ENCODE measurements around the gene SPDEF. TPM values are rescaled to one million over a fixed set of nuclear protein-coding genes. Genes with fewer than 3 reads are reported as not detected.

SPDEF gene
- polyA plus RNA-seq, 1 donor (not counting 4 experiments of a cell fraction or from before 2014, with no cell fraction given) = 0.03 TPM

DNA sequence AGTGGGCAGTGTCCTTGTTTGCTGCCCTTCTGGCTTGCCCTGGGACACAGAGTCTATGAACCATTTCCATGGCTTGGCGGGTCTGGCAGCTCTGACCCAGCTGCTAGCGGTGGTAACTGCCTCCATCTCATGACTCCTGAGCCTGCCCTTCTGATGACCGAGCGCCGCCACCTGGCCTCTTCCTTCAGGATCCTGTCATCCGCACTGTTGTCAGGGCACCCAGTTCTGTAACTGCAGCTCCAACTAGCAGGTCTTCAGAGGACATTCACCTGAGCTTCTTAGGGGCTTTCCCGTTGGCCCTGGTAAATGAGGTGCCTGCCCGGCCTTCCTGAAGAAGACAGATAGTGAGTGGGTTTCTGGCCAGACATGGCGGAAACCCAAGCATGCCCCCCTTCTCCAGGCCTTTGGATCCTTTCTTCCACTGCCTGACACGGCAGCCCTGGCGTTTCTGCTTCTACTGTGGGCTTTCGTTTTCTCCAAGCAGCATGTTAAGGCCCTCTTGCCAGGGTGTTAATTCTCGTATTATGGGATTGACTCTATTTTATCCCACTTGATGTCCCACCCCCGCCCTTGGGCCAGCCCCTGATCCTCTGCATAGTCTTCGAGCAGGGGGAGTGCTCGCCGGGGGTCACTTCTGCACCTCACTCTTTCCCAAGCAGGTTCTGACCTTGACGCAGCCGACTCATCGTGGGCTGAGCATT, 65.6 kb downstream of the SPDEF start:
- Histone ChIP-seq H3K4me3 (ENCODE audit: control insufficient read depth in 2 of 3, extremely low read depth in 1 of 3, insufficient read depth in 2 of 3, low read depth in 1 of 3, low read length in 3 of 3) (no peak overlapping the region), H4K20me1 (ENCODE audit: control insufficient read depth, extremely low read depth, insufficient read depth, low read length) (no peaks in the 10 kb centered on the region), H3K36me3 (ENCODE audit: control insufficient read depth in 2 of 2, extremely low read depth in 1 of 2, insufficient read depth in 2 of 2, low read length in 2 of 2) (no peaks in the 10 kb centered on the region), H3K27me3 (ENCODE audit: control insufficient read depth, extremely low read depth, insufficient read depth, low read length) (no peaks in the 10 kb centered on the region), H3K4me2 (ENCODE audit: control insufficient read depth, extremely low read depth, insufficient read depth, low read depth, low read length) (no peak overlapping the region), H3K9ac (ENCODE audit: control insufficient read depth, extremely low read depth, insufficient read depth, low read length) (no peak overlapping the region), H3K27ac (ENCODE audit: control insufficient read depth, insufficient read depth, low read length) (no peak overlapping the region), H3K9me1 (ENCODE audit: control insufficient read depth, extremely low read depth, insufficient read depth, low read length) (no peaks in the 10 kb centered on the region), H3K79me2 (ENCODE audit: control insufficient read depth, insufficient read depth, low read length) (no peaks in the 10 kb centered on the region), H3K9me3 (ENCODE audit: control insufficient read depth, low read depth, low read length) (no peaks in the 10 kb centered on the region), H3K4me1 (ENCODE audit: control insufficient read depth, extremely low read depth, insufficient read depth, low read length) (peaks cover 10% of the 10 kb centered on the region), H2AFZ (ENCODE audit: control insufficient read depth, low read length) (no peak overlapping the region)
- TF ChIP-seq EZH2 (IDR thresholded peaks at IDR 0.05; ENCODE audit: low read length) (no peak), CTCF (optimal IDR thresholded peaks at IDR 0.05 in 1 of 3, IDR thresholded peaks at IDR 0.05 in 1 of 3, conservative IDR thresholded peaks at IDR 0.05 in 1 of 3; ENCODE audit: extremely low read depth in 1 of 3, insufficient read depth in 2 of 3, low read length in 3 of 3) (no peak)
- no peak for DNase-seq (ENCODE audit: low read depth, low spot score)
- no peak for FAIRE-seq
- dilution Hi-C loops (cut with MboI; ENCODE audit: extremely low pct_ligation_motif_present, low sequenced_read_pairs) = no loop called here

DNA sequence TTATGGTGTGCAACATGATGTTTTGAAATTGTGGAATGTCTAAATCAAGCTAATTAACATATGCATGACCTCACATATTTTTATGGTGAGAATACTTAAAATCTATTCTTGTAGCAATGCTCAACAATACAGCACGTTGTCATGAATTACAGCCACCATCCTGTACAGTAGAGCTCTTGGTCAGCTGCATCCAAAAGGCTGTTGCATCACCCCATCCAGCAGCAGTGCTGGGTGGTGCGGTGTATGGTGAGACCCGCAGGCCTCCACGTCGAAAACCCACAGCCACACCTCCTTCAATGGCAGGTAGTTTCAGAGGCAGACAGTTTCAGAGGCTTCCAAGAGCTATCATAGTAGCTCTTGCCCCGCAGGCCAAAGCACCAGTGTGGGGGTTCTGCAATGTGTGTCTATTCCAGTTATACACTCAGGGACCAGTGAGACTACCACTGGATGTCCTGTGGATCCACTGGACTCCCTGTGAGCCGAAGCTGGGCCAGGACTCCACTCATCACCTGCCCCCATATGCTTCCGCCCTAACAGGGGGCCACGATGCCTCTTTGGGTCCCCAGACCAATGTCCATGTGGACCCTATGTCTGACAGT, 66.8 kb downstream of the SPDEF start:
- Histone ChIP-seq H3K36me3 (ENCODE audit: control insufficient read depth in 2 of 2, extremely low read depth in 1 of 2, insufficient read depth in 2 of 2, low read length in 2 of 2) (no peaks in the 10 kb centered on the region), H4K20me1 (ENCODE audit: control insufficient read depth, extremely low read depth, insufficient read depth, low read length) (no peaks in the 10 kb centered on the region), H3K4me1 (ENCODE audit: control insufficient read depth, extremely low read depth, insufficient read depth, low read length) (peaks cover 21% of the 10 kb centered on the region), H3K27me3 (ENCODE audit: control insufficient read depth, extremely low read depth, insufficient read depth, low read length) (no peaks in the 10 kb centered on the region), H3K4me2 (ENCODE audit: control insufficient read depth, extremely low read depth, insufficient read depth, low read depth, low read length) (no peak overlapping the region), H2AFZ (ENCODE audit: control insufficient read depth, low read length) (no peak overlapping the region), H3K4me3 (ENCODE audit: control insufficient read depth in 2 of 3, extremely low read depth in 1 of 3, insufficient read depth in 2 of 3, low read depth in 1 of 3, low read length in 3 of 3) (no peak overlapping the region), H3K9me3 (ENCODE audit: control insufficient read depth, low read depth, low read length) (no peaks in the 10 kb centered on the region), H3K27ac (ENCODE audit: control insufficient read depth, insufficient read depth, low read length) (no peak overlapping the region), H3K9ac (ENCODE audit: control insufficient read depth, extremely low read depth, insufficient read depth, low read length) (no peak overlapping the region), H3K9me1 (ENCODE audit: control insufficient read depth, extremely low read depth, insufficient read depth, low read length) (no peaks in the 10 kb centered on the region), H3K79me2 (ENCODE audit: control insufficient read depth, insufficient read depth, low read length) (no peaks in the 10 kb centered on the region)
- dilution Hi-C loops (cut with MboI; ENCODE audit: extremely low pct_ligation_motif_present, low sequenced_read_pairs) = no loop called here
- FAIRE-seq (no peak), DNase-seq (ENCODE audit: low read depth, low spot score) (no peak)
- no peak for TF ChIP-seq EZH2 (IDR thresholded peaks at IDR 0.05; ENCODE audit: low read length)
- TF ChIP-seq CTCF (optimal IDR thresholded peaks at IDR 0.05 in 1 of 3, IDR thresholded peaks at IDR 0.05 in 1 of 3, conservative IDR thresholded peaks at IDR 0.05 in 1 of 3; ENCODE audit: extremely low read depth in 1 of 3, insufficient read depth in 2 of 3, low read length in 3 of 3) = no peak

Other genes starting within 250 kb of the SPDEF start
- gene NUDT3, start 163.7 kb downstream of the SPDEF start, polyA plus RNA-seq = 11.5 to 20.6 TPM (median 16.5 TPM) in 3 replicates
- 2,818 to 3,877 TPM (median 3,767 TPM) in 3 replicates for gene RPS10, start 130.3 kb downstream of the SPDEF start, polyA plus RNA-seq
- gene PACSIN1, start 90.3 kb downstream of the SPDEF start, polyA plus RNA-seq = not detected in 3 replicates
- gene ILRUN, start 140.4 kb upstream of the SPDEF start, polyA plus RNA-seq = 54.2 to 64.1 TPM (median 56.4 TPM) in 3 replicates
- 127 to 216 TPM (median 185 TPM) in 3 replicates for gene SNRPC, start 201.2 kb upstream of the SPDEF start, polyA plus RNA-seq
- gene BLTP3A, start 235.8 kb upstream of the SPDEF start, polyA plus RNA-seq = 4.4 to 4.9 TPM (median 4.5 TPM) in 3 replicates